ENCODE results near the gene NUDCD3. TPM values are rescaled to one million over a fixed set of nuclear protein-coding genes. Genes with fewer than 3 reads are reported as not detected.

The NUDCD3 gene
- total and polyA plus RNA-seq, 2 of the 8 experiments (the other 6 are each of a cell fraction or from before 2014, with no cell fraction given), result 35.2 to 93.7 TPM

DNA sequence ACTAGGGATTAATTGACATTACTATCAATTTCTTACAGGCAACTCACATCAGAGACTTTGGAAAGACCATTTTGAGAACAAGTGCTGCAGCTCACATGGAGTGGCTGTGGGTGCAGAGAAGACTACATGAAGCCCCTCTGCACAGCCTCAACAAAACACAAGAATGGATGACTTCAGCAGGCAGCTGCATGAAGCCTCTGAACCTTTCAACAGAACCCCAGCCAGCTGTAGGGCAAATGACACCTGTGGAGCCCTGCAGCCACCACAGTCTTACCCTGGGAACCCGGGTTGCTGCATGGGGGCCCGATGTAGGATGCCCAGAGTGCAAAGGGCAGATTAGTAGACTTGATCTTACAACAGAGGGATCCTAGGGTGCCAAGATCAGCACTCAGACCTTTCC is 103.1 kb downstream of the NUDCD3 start (continued):
- TF ChIP-seq, protein P1, sequence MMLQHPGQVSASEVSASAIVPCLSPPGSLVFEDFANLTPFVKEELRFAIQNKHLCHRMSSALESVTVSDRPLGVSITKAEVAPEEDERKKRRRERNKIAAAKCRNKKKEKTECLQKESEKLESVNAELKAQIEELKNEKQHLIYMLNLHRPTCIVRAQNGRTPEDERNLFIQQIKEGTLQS (IDR thresholded peaks at IDR 0.05; ENCODE audit: insufficient read depth, low read depth, low read length), result no peak

Data from H1 (cell line).